Activated naive CD8-positive, alpha-beta T cell treated with anti-CD3 and anti-CD28 coated beads, Interleukin-2, amount 10 ng/mL, durations not matched to agents 7 days and 5 days (primary cell): ENCODE results near the gene S100A2. TPM values are rescaled to one million over a fixed set of nuclear protein-coding genes. Genes with fewer than 3 reads are reported as not detected.
"Not testable (repeated sequence)": the region's sequence is repeated elsewhere in the genome, so short reads cannot be mapped to it uniquely, and the experiment has no call there.

Source experiments
- ATAC-seq: fragments of 150-1000 bp; cut with Tn5 transposase; one replicate; pipeline ENCODE4 v1.10.0; 2021; ENCODE audit warnings: low read depth, moderate library complexity
- POLR2A ChIA-PET: fragments of 350-600 bp; sonication (Branson Sonifier 250); formaldehyde crosslinking; loops from one replicate; lab custom pipeline; 2021; ENCODE audit warnings: antibody characterized with exemption; lab: Charles Lee
- DNase-seq: peaks from one replicate; pipeline ENCODE4 v3.0.0; 2021
- H3K27ac Mint-ChIP-seq: one replicate; pipeline ENCODE4 v1.8.0; 2022; ENCODE audit warnings: mild to moderate bottlenecking, mixed read lengths
- H3K27me3 Mint-ChIP-seq: one replicate; pipeline ENCODE4 v1.8.0; 2022; ENCODE audit warnings: mild to moderate bottlenecking, moderate library complexity, mixed read lengths
- H3K36me3 Mint-ChIP-seq: one replicate; pipeline ENCODE4 v1.8.0; 2021; ENCODE audit warnings: mild to moderate bottlenecking, mixed read lengths
- H3K4me1 Mint-ChIP-seq: one replicate; pipeline ENCODE4 v1.8.0; 2021; ENCODE audit warnings: mixed read lengths
- H3K4me3 Mint-ChIP-seq: one replicate; pipeline ENCODE4 v1.8.0; 2022; ENCODE audit warnings: mild to moderate bottlenecking, moderate library complexity, mixed read lengths
- H3K9me3 Mint-ChIP-seq: one replicate; pipeline ENCODE4 v1.8.0; 2021; ENCODE audit warnings: mixed read lengths
- total RNA-seq, 2 experiments: library from RNA; stranded (reverse); gene quantifications; one replicate each; pipeline ENCODE4 v1.2.3, GENCODE V29; 2021

The S100A2 gene
- total RNA-seq, 2 experiments from 2014 or later: not detected

- POLR2A ChIA-PET: interaction anchor here (0.9 to 3.9 kb wide), 3 partner anchors 24 to 66 kb away, joined by 3 to 45 read pairs (median 7); partner anchors contain the start of genes CHTOP, S100A4 and S100A6
- Mint-ChIP-seq H3K36me3 (no peaks in the 10 kb centered on the region), H3K27ac (peak overlapping the region; percentile 4), H3K4me3 (peak overlapping the region; percentile 75), H3K4me1 (peaks cover 41% of the 10 kb centered on the region), H3K9me3 (no peaks in the 10 kb centered on the region), H3K27me3 (peaks cover 10% of the 10 kb centered on the region)
- ATAC-seq (peak; percentile 31), DNase-seq (peak; percentile 82)
Measured at GRCh38 chr1:153568367-153569099, 2.9 kb upstream of the S100A2 start.

GRCh38 chr1:153567621-153568366 lies 2.1 kb upstream of the S100A2 start:
- peak overlapping the region; percentile 50 for H3K27ac Mint-ChIP-seq
- H3K36me3 Mint-ChIP-seq: no peaks in the 10 kb centered on the region
- no peaks in the 10 kb centered on the region for H3K9me3 Mint-ChIP-seq
- DNase-seq (no peak), ATAC-seq (no peak)
- POLR2A ChIA-PET: interaction anchor here (0.9 to 3.9 kb wide), 3 partner anchors 23 to 66 kb away, joined by 3 to 45 read pairs (median 7); partner anchors contain the start of genes CHTOP, S100A4 and S100A6
- no peak overlapping the region for H3K4me3 Mint-ChIP-seq
- H3K27me3 Mint-ChIP-seq: peaks cover 10% of the 10 kb centered on the region
- H3K4me1 Mint-ChIP-seq: peaks cover 35% of the 10 kb centered on the region

- ATAC-seq (peak; percentile 90), DNase-seq (peak; percentile 68)
- peaks cover 10% of the 10 kb centered on the region for H3K27me3 Mint-ChIP-seq
- peak overlapping the region; percentile 92 for H3K27ac Mint-ChIP-seq
- H3K4me3 Mint-ChIP-seq: peak overlapping the region; percentile 37
- no peaks in the 10 kb centered on the region for H3K9me3 Mint-ChIP-seq
- H3K36me3 Mint-ChIP-seq: no peaks in the 10 kb centered on the region
- peaks cover 29% of the 10 kb centered on the region for H3K4me1 Mint-ChIP-seq
- POLR2A ChIA-PET: interaction anchor here (0.7 to 4.1 kb wide), 6 partner anchors 15 to 67 kb away, joined by 3 to 68 read pairs (median 8); partner anchors contain the start of genes CHTOP, S100A4, S100A5 and S100A6
Measured at GRCh38 chr1:153566414-153567371, 1.0 kb upstream of the S100A2 start.

DNA sequence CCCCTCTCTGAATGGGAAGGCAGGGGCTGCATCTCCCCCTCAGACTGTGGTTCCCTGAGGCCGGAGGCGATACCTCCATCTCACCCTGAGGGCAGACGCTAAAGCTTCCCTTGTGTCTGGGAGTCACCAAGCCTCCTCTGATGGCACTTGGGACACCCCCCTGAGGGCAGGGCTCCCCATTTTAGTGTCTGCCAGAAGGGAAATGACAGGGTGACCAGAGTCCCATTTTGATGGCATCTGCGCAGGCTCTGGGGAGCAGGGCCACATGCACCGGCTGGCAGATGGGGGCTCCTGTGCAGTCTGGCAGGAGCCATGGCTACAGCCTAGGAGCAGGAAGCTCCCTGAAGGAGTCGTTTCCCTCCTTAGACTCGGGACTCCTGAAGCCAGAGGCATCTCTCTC lies 1.7 kb downstream of the S100A2 start:
- H3K36me3 Mint-ChIP-seq: no peaks in the 10 kb centered on the region
- no peak overlapping the region for H3K27ac Mint-ChIP-seq
- POLR2A ChIA-PET: interaction anchor here (1.2 to 4.1 kb wide), 3 partner anchors 18 to 30 kb away, joined by 3 to 68 read pairs (median 5); partner anchors contain the start of gene S100A6
- ATAC-seq (no peak), DNase-seq (no peak)
- peaks cover 23% of the 10 kb centered on the region for H3K4me1 Mint-ChIP-seq
- no peaks in the 10 kb centered on the region for H3K9me3 Mint-ChIP-seq
- no peak overlapping the region for H3K4me3 Mint-ChIP-seq
- H3K27me3 Mint-ChIP-seq: no peaks in the 10 kb centered on the region

- Mint-ChIP-seq H3K27ac (no peak overlapping the region), H3K4me1 (peaks cover 21% of the 10 kb centered on the region), H3K27me3 (no peaks in the 10 kb centered on the region), H3K36me3 (no peaks in the 10 kb centered on the region), H3K4me3 (no peak overlapping the region), H3K9me3 (no peaks in the 10 kb centered on the region)
- no peak for ATAC-seq
- no peak for DNase-seq
- POLR2A ChIA-PET: interaction anchor here (1.7 to 4.1 kb wide), 2 partner anchors 19 to 29 kb away, joined by 5 to 68 read pairs; partner anchors contain the start of gene S100A6
Measured at GRCh38 chr1:153563483-153563901, 2.2 kb downstream of the S100A2 start.

- not testable (repeated sequence) for H3K27me3 Mint-ChIP-seq, ATAC-seq, H3K4me3 Mint-ChIP-seq, H3K36me3 Mint-ChIP-seq, H3K9me3 Mint-ChIP-seq, DNase-seq, H3K27ac Mint-ChIP-seq
- H3K4me1 Mint-ChIP-seq: peaks cover 11% of the 10 kb centered on the region
- POLR2A ChIA-PET: interaction anchor here (1.2 to 1.8 kb wide), 2 partner anchors 16 to 21 kb away, joined by 4 to 5 read pairs; partner anchors contain the start of genes S100A4 and S100A5
Measured at GRCh38 chr1:153562021-153562420, 3.6 kb downstream of the S100A2 start.

- no peak for ATAC-seq
- POLR2A ChIA-PET: interaction anchor here (1.1 to 1.8 kb wide), 3 partner anchors 16 to 20 kb away, joined by 4 to 5 read pairs (median 4); partner anchors contain the start of genes S100A4 and S100A5
- H3K9me3 Mint-ChIP-seq: no peaks in the 10 kb centered on the region
Measured at GRCh38 chr1:153561466-153561985, 4.1 kb downstream of the S100A2 start.

GRCh38 chr1:153560771-153561465 lies 4.7 kb downstream of the S100A2 start:
- POLR2A ChIA-PET: interaction anchor here (0.6 to 1.8 kb wide), 4 partner anchors 13 to 20 kb away, joined by 4 to 6 read pairs (median 4); partner anchors contain the start of genes S100A4 and S100A5
- no peaks in the 10 kb centered on the region for H3K27me3 Mint-ChIP-seq

More at GRCh38 chr1:153561466-153561985, 4.1 kb downstream of the S100A2 start:
- H3K27ac Mint-ChIP-seq: no peak overlapping the region
- H3K4me1 Mint-ChIP-seq: peaks cover 6% of the 10 kb centered on the region
- no peaks in the 10 kb centered on the region for H3K36me3 Mint-ChIP-seq
- DNase-seq: no peak
- no peaks in the 10 kb centered on the region for H3K27me3 Mint-ChIP-seq
- no peak overlapping the region for H3K4me3 Mint-ChIP-seq

GRCh38 chr1:153560241-153560640 lies 5.4 kb downstream of the S100A2 start:
- POLR2A ChIA-PET: interaction anchor here (0.6 to 1.1 kb wide), 3 partner anchors 12 to 41 kb away, joined by 3 to 6 read pairs (median 4); no protein-coding TSS in a partner anchor
- no peak for DNase-seq

More at GRCh38 chr1:153560771-153561465, 4.7 kb downstream of the S100A2 start:
- H3K4me1 Mint-ChIP-seq: peaks cover 3% of the 10 kb centered on the region
- no peak overlapping the region for H3K27ac Mint-ChIP-seq
- no peaks in the 10 kb centered on the region for H3K36me3 Mint-ChIP-seq
- no peaks in the 10 kb centered on the region for H3K9me3 Mint-ChIP-seq
- DNase-seq: no peak
- no peak for ATAC-seq
- H3K4me3 Mint-ChIP-seq: no peak overlapping the region

GRCh38 chr1:153557877-153558276 lies 7.8 kb downstream of the S100A2 start:
- ATAC-seq: no peak
- H3K36me3 Mint-ChIP-seq: no peaks in the 10 kb centered on the region
- no peaks in the 10 kb centered on the region for H3K9me3 Mint-ChIP-seq
- POLR2A ChIA-PET: no interaction called here
- no peaks in the 10 kb centered on the region for H3K27me3 Mint-ChIP-seq
- no peak overlapping the region for H3K4me3 Mint-ChIP-seq
- no peak for DNase-seq
- peaks cover 7% of the 10 kb centered on the region for H3K4me1 Mint-ChIP-seq
- H3K27ac Mint-ChIP-seq: no peak overlapping the region

More at GRCh38 chr1:153560241-153560640, 5.4 kb downstream of the S100A2 start:
- Mint-ChIP-seq H3K4me1 (no peaks in the 10 kb centered on the region), H3K36me3 (no peaks in the 10 kb centered on the region), H3K4me3 (no peak overlapping the region), H3K27ac (no peak overlapping the region), H3K27me3 (no peaks in the 10 kb centered on the region), H3K9me3 (no peaks in the 10 kb centered on the region)
- no peak for ATAC-seq

GRCh38 chr1:153556348-153556747 lies 9.3 kb downstream of the S100A2 start:
- POLR2A ChIA-PET: no interaction called here
- no peak overlapping the region for H3K27ac Mint-ChIP-seq
- no peaks in the 10 kb centered on the region for H3K36me3 Mint-ChIP-seq
- DNase-seq (no peak), ATAC-seq (no peak)
- peaks cover 7% of the 10 kb centered on the region for H3K4me1 Mint-ChIP-seq
- no peaks in the 10 kb centered on the region for H3K27me3 Mint-ChIP-seq
- H3K9me3 Mint-ChIP-seq: no peaks in the 10 kb centered on the region
- H3K4me3 Mint-ChIP-seq: no peak overlapping the region
